PC-3 (cell line): Measurements from ENCODE around the gene RFC2. TPM values are rescaled to one million over a fixed set of nuclear protein-coding genes. Genes with fewer than 3 reads are reported as not detected.

ENCODE experiments used
- ATAC-seq: fragments of 200-7000 bp; cut with Tn5 transposase; 2 replicates; pipeline ENCODE4 v1.9.1; 2020; ENCODE audit warnings: mild to moderate bottlenecking, moderate library complexity
- BruUV-seq: library from RNA; stranded (reverse); fragments of 400-500 nt; replicated peaks from 2 replicates; lab custom pipeline; 2021; lab: Mats Ljungman, UMichigan
- CTCF ChIA-PET: fragments of 300-600 bp; sonication (Branson Sonifier 250); formaldehyde crosslinking; loops from one replicate; lab custom pipeline; 2022; ENCODE audit warnings: antibody characterized with exemption; lab: Charles Lee
- POLR2A ChIA-PET: fragments of 300-600 bp; sonication (Branson Sonifier 250); formaldehyde crosslinking; loops from one replicate; lab custom pipeline; 2022; ENCODE audit warnings: antibody characterized with exemption; ENCODE audit not compliant: unreplicated experiment; lab: Charles Lee
- DNase-seq: peaks from one replicate; pipeline ENCODE4 v3.0.0-alpha.2; 2015
- H2AFZ ChIP-seq: fragments of 300-600 bp; sonication (generic); 2 replicates; pipeline ENCODE4 v1.6.0; 2016; ENCODE audit warnings: antibody characterized with exemption, low read length
- H3F3A ChIP-seq: fragments of 300-600 bp; sonication (generic); one replicate; pipeline ENCODE4 v1.6.0; 2017; ENCODE audit warnings: antibody characterized with exemption, low read length, control low read depth, mild to moderate bottlenecking; ENCODE audit not compliant: unreplicated experiment
- H3K27ac ChIP-seq: fragments of 300-600 bp; sonication (generic); 2 replicates; pipeline ENCODE4 v1.5.1; 2016; ENCODE audit warnings: mild to moderate bottlenecking, low read length
- H3K27me3 ChIP-seq: fragments of 300-600 bp; sonication (generic); 2 replicates; pipeline ENCODE4 v1.6.1; 2016; ENCODE audit warnings: low read length, mixed read lengths
- H3K36me3 ChIP-seq: fragments of 300-600 bp; sonication (generic); 2 replicates; pipeline ENCODE4 v1.6.1; 2016; ENCODE audit warnings: low read depth, mixed run types, low read length, mixed read lengths
- H3K4me1 ChIP-seq: fragments of 300-600 bp; sonication (generic); 2 replicates; pipeline ENCODE4 v1.5.1; 2016; ENCODE audit warnings: low read length; ENCODE audit not compliant: insufficient read depth
- H3K4me2 ChIP-seq: fragments of 300-600 bp; sonication (generic); 2 replicates; pipeline ENCODE4 v1.6.0; 2016; ENCODE audit warnings: low read length
- H3K4me3 ChIP-seq: fragments of 300-600 bp; sonication (generic); 2 replicates; pipeline ENCODE4 v1.5.1; 2016; ENCODE audit warnings: mild to moderate bottlenecking, low read length, mixed read lengths
- H3K79me2 ChIP-seq: fragments of 300-600 bp; sonication (generic); 2 replicates; pipeline ENCODE4 v1.6.1; 2017; ENCODE audit warnings: low read length, mixed read lengths
- H3K9ac ChIP-seq: fragments of 300-600 bp; sonication (generic); 2 replicates; pipeline ENCODE4 v1.6.0; 2016; ENCODE audit warnings: mild to moderate bottlenecking, low read length
- H3K9me2 ChIP-seq: fragments of 300-600 bp; sonication (generic); replicated peaks from 2 replicates; pipeline ENCODE4 v1.6.1; 2016; ENCODE audit warnings: mixed run types, low read length, mixed read lengths
- H3K9me3 ChIP-seq: fragments of 300-600 bp; sonication (generic); 2 replicates; pipeline ENCODE4 v1.6.1; 2016; ENCODE audit warnings: low read length, mixed read lengths
- H4K20me1 ChIP-seq: fragments of 300-600 bp; sonication (generic); 2 replicates; pipeline ENCODE4 v1.6.1; 2016; ENCODE audit warnings: low read length, mixed read lengths
- EZH2 ChIP-seq: fragments of 300-600 bp; sonication (generic); IDR thresholded peaks from one replicate; pipeline ENCODE4 v1.6.1; 2017; ENCODE audit warnings: antibody characterized with exemption, mild to moderate bottlenecking, low read length; ENCODE audit not compliant: unreplicated experiment
- EZH2phosphoT487 ChIP-seq: fragments of 300-600 bp; sonication (generic); IDR thresholded peaks from 2 replicates; pipeline ENCODE4 v1.6.1; 2018; ENCODE audit warnings: mild to moderate bottlenecking, antibody characterized with exemption, low read length, borderline replicate concordance
- intact Hi-C: fragments of 100-400 bp; cut with micrococcal nuclease; formaldehyde crosslinking; loops from 2 replicates; pipeline ENCODE4 v1.9.0; 2023
- total RNA-seq: library from RNA; depleted of rRNA; stranded (reverse); fragments of >200 nt; gene quantifications from 2 replicates; pipeline ENCODE4 v1.2.3, GENCODE V29; 2014
- TF ChIP-seq, protein P1 (sequence below): fragments of 300-600 bp; sonication (generic); conservative IDR thresholded peaks from 2 replicates; pipeline ENCODE4 v1.5.1; 2017; ENCODE audit warnings: antibody characterized with exemption, low read depth, mild to moderate bottlenecking, low read length

Gene RFC2
- total RNA-seq, 1 experiment from 2014 or later = 60.4 TPM

GRCh38 chr7:74289659-74290552, 35.7 kb upstream of the RFC2 start:
- ChIA-PET POLR2A (interaction anchor here (0.7 kb wide), 1 partner anchor 20 kb away, joined by 3 read pairs; no protein-coding TSS in a partner anchor), CTCF (no interaction called here)
- Histone ChIP-seq H3K9me2 (no peaks in the 10 kb centered on the region), H3K79me2 (peaks cover 51% of the 10 kb centered on the region), H4K20me1 (peaks cover 18% of the 10 kb centered on the region; the same call in 1 of the 2 replicates), H3K9ac (peak overlapping the region; percentile 85), H3K4me3 (peak overlapping the region; percentile 98), H3K27ac (no peak overlapping the region; the same call in 1 of the 2 replicates), H3K9me3 (no peaks in the 10 kb centered on the region), H2AFZ (peak overlapping the region; percentile 43; the same call in 1 of the 2 replicates), H3K27me3 (no peaks in the 10 kb centered on the region), H3F3A (no peaks in the 10 kb centered on the region), H3K4me2 (peak overlapping the region; percentile 94), H3K36me3 (no peaks in the 10 kb centered on the region), H3K4me1 (peaks cover 19% of the 10 kb centered on the region)
- intact Hi-C loops = loop anchor here (1.0 to 5.0 kb wide), 2 partner anchors 21 to 102 kb away; no protein-coding TSS in a partner anchor
- no peak for TF ChIP-seq EZH2
- TF ChIP-seq, protein P1, sequence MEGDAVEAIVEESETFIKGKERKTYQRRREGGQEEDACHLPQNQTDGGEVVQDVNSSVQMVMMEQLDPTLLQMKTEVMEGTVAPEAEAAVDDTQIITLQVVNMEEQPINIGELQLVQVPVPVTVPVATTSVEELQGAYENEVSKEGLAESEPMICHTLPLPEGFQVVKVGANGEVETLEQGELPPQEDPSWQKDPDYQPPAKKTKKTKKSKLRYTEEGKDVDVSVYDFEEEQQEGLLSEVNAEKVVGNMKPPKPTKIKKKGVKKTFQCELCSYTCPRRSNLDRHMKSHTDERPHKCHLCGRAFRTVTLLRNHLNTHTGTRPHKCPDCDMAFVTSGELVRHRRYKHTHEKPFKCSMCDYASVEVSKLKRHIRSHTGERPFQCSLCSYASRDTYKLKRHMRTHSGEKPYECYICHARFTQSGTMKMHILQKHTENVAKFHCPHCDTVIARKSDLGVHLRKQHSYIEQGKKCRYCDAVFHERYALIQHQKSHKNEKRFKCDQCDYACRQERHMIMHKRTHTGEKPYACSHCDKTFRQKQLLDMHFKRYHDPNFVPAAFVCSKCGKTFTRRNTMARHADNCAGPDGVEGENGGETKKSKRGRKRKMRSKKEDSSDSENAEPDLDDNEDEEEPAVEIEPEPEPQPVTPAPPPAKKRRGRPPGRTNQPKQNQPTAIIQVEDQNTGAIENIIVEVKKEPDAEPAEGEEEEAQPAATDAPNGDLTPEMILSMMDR = no peak
- no peak for TF ChIP-seq EZH2phosphoT487
- TSS peak; percentile 18 for BruUV-seq
- DNase-seq = peak; percentile 21
- peak; percentile 10 for ATAC-seq

- H3K9me2 ChIP-seq = no peaks in the 10 kb centered on the region
- H3K9me3 ChIP-seq = no peaks in the 10 kb centered on the region
- peak within 1 kb of the TSS; percentile 89 for H2AFZ ChIP-seq
- POLR2A ChIA-PET = interaction anchor here (0.7 kb wide), 1 partner anchor 19 kb away, joined by 3 read pairs; no protein-coding TSS in a partner anchor
- peaks cover 18% of the 10 kb centered on the region; the same call in 1 of the 2 replicates for H4K20me1 ChIP-seq
- H3K79me2 ChIP-seq = peaks cover 43% of the 10 kb centered on the region
- DNase-seq (peak; percentile 72), ATAC-seq (peak; percentile 79)
- H3K9ac ChIP-seq = peak within 1 kb of the TSS; percentile 85
- H3K27ac ChIP-seq = peak within 1 kb of the TSS; percentile 34
- CTCF ChIA-PET = interaction anchor here (1.4 kb wide), 1 partner anchor 83 kb away, joined by 5 read pairs; no protein-coding TSS in a partner anchor
- BruUV-seq = no TSS peak
- peaks cover 19% of the 10 kb centered on the region for H3K4me1 ChIP-seq
- peak within 1 kb of the TSS; percentile 94 for H3K4me2 ChIP-seq
- H3F3A ChIP-seq = no peaks in the 10 kb centered on the region
- no peaks in the 10 kb centered on the region for H3K27me3 ChIP-seq
- H3K36me3 ChIP-seq = no peaks in the 10 kb centered on the region
- intact Hi-C loops = loop anchor here (1.0 kb wide), 1 partner anchor 20 kb away; no protein-coding TSS in a partner anchor
- peak within 1 kb of the TSS; percentile 98 for H3K4me3 ChIP-seq
- TF ChIP-seq EZH2 (no peak), EZH2phosphoT487 (no peak)
- TF ChIP-seq, protein P1 = no peak
These were observed 34.9 kb upstream of the RFC2 start, which contains the start of gene CLIP2 for GRCh38 chr7:74289018-74289658. CLIP2 (plus strand) TSS chr7:74289407; CDS start chr7:74317547, 28,140 bp downstream.
